Right lobe of liver (tissue), 4 donors: ENCODE results near the gene SMC1B.

Source experiments
- POLR2A ChIP-seq: fragments of 450-650 bp; IDR thresholded peaks from one replicate; pipeline ENCODE4 v1.6.1; 2017; ENCODE audit warnings: antibody characterized with exemption, mild to moderate bottlenecking
- TF ChIP-seq, protein P1 (sequence below), 4 donors: fragments of 200-600 bp in 3 of 4; fragments of 450-650 bp in 1 of 4; IDR thresholded peaks; one replicate each; pipeline versions ENCODE4 v1.5.1 to v1.8.0; 2016 to 2022; ENCODE audit warnings: antibody characterized with exemption in 4 of 4, mild to moderate bottlenecking in 2 of 4
- donor health status: DM: no; HTN: no; CAD: no.
- donor health status: DM: no; HTN: no; CAD: no.
- donor health status: DM: no; HTN: yes; CAD: no.

DNA sequence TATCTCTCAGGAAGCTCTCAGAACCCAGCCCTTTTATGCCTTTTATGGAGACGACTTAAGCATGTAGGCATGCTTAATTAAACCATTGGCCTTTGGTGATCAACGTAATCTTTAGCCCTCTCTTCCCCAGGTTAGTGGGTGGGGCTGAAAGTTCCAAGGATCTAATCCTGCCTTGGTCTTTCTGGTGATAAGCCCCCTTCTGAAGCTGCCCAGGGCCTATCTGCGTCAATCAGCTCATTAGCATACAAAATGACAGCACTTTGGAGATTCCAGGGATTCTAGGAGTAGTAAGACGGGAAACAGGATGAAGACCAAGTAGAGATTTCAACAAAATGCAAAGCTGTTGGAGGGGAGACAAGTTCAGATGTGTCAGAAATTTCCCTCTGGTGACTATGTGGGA, 100.5 kb downstream of the SMC1B start:
- TF ChIP-seq, protein P1, sequence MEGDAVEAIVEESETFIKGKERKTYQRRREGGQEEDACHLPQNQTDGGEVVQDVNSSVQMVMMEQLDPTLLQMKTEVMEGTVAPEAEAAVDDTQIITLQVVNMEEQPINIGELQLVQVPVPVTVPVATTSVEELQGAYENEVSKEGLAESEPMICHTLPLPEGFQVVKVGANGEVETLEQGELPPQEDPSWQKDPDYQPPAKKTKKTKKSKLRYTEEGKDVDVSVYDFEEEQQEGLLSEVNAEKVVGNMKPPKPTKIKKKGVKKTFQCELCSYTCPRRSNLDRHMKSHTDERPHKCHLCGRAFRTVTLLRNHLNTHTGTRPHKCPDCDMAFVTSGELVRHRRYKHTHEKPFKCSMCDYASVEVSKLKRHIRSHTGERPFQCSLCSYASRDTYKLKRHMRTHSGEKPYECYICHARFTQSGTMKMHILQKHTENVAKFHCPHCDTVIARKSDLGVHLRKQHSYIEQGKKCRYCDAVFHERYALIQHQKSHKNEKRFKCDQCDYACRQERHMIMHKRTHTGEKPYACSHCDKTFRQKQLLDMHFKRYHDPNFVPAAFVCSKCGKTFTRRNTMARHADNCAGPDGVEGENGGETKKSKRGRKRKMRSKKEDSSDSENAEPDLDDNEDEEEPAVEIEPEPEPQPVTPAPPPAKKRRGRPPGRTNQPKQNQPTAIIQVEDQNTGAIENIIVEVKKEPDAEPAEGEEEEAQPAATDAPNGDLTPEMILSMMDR (IDR thresholded peaks at IDR 0.05): no peak
- TF ChIP-seq POLR2A: no peak
